GM12892 (cell line): ENCODE results near the gene VGLL4.
"Not testable (repeated sequence)": the region's sequence is repeated elsewhere in the genome, so short reads cannot be mapped to it uniquely, and the experiment has no call there.

ENCODE experiments used
- POLR2A ChIP-seq: IDR thresholded peaks from 2 replicates; pipeline ENCODE4 v1.6.1; 2011; ENCODE audit warnings: low read depth, low read length, control low read depth
- POLR2AphosphoS5 ChIP-seq: IDR thresholded peaks from 2 replicates; pipeline ENCODE4 v1.6.1; 2011; ENCODE audit warnings: low read depth, low read length, control low read depth
- TAF1 ChIP-seq: IDR thresholded peaks from 2 replicates; pipeline ENCODE4 v1.6.1; 2011; ENCODE audit warnings: low read depth, mild to moderate bottlenecking, control low read depth, low read length, borderline replicate concordance

GRCh38 chr3:11572660-11573059 lies 71.1 kb downstream of the VGLL4 start:
- TF ChIP-seq POLR2AphosphoS5, TAF1, POLR2A: not testable (repeated sequence)
